NCI-H128 (cell line): ENCODE data around the gene CCDC92.

Source experiments
- DNase-seq: peaks from one replicate; lab custom pipeline; 2025; ENCODE audit not compliant: unreplicated experiment; lab: John Stamatoyannopoulos, UW

CCDC92 gene

DNA sequence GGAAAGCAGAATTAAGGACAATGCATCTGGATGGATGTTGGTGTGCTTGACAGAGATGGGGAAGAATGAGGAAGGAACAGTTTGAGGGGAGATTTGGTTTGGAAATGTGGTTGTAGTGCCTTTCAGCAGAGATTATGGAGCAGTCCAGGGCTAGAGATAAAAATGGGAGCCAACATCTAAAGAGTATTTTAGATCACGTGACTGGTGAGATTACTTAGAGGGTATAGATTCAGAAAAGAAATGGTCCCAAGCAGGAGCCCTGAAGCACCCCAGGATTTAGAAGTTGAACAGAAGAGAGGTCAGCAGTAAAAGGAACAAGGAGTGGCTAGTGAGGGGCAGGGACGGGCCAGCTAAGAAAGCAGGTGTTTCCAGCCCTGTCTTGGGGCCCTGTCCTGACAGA is 30.0 kb upstream of the CCDC92 start:
- DNase-seq = no peak

DNA sequence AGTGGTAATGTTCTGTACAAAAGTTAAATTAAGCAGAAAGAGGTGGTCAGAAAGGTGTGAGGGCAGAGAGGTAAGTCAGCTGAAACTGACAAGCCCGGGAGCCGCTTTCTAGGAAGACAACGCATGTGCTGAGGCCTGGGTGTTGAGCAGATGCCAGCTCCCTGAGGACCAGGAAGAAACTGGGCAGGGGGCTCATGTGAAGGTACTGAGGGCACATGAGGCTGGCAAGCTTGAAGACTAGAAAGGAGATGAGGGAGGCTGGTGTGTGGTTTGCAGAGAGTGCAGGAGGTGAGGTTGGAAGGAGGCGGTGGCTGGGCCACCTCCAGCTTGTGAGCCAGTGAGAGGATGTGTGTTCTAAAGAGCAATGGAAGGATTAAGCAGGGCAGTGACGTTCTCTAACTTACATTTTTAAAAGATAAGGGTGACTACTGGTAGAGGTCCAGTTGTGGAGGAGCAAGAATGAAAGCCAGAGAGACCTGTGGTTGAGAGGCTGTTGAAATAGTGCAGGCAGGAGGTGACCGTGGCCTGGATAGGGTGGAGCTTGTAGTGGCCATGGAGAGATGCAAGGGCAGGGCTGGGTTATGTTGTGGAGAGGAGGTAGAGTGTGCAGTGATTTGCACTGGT is 29.5 kb upstream of the CCDC92 start:
- no peak for DNase-seq

DNA sequence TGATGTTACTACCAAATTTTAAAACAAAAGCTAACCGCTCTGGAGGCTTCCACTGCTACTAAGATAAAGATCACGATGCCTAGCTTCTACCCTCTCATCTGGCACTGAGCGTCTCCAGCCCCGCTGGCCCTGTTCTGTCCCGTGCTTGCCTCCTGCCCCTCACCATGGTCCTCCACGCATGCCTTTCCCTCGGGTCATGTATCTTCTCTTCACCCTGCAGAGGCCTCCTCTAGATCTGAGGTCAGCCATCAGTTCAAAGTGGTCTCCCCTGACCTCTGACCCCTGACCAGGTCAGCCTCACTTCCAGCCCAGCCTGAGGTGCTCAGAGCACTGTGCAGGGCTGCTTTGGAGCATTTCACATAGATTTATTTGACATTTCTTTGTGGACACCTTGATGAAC is 28.7 kb upstream of the CCDC92 start:
- DNase-seq = no peak

DNA sequence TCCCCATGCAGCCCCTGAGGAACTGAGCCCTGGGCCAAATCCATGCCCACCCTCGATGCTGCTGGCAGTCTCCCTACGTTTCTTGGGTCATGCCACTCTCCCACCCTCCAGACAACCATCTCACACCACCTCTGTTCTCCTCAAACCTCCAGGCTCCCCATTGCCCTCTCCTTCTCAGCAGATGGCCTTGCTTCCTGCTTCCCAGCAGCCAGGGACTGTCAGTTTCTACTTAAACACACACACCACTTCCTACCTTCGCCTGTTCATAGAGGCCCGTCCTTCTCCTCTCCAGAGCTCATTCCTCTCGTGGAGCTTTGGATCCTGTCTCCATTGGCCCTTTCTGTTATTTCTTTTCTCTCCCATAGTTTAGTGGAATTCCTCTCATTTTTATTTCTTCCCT is 27.5 kb upstream of the CCDC92 start:
- DNase-seq = no peak

DNA sequence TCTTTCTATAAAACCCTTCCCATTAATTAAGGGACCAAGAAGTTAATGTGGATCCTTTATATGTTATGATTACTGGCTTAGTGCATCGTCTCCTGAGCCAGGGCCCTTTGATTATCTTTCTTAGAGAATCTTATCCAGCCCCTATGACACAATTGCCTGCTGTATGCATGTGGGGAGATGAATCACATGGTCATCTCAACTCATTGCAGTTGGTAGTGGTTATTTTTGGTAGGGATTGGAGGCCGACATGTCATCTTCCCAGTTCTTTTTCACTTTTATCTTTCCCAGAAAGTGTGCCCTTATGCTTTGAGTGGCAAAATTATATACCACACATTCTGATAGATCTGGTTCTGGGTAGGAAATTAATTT is 26.3 kb upstream of the CCDC92 start:
- no peak for DNase-seq

DNA sequence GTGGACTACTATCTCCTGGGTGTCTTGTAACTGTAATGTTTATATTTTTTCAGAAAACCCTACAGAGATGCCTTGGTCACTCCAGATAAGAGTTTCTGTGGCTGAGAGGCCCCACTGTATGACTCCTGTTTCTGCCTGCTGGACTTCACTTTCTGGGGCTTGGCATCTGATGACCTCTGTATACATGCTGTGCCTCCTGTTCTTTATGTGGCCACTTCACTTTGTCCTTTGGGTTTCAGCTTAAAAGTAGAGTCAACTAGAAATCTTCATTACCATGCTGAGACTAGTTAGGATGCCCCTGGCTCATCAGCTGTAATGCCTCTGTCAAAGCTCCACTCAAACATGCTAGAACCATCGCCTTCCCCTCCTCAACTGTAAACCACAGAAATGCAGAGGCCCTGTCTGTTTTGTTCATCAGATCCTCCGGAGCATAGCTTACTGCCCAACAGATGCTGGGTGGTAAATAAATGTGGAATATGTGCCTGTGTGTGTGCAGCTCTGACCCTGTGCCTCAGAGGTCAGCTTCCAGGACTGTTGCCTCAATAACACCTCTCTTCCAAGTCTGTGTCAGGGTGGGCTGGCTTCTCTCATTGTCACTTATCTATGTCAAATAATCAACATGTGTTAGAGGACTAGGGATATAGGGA is 25.8 kb upstream of the CCDC92 start:
- DNase-seq = no peak

DNA sequence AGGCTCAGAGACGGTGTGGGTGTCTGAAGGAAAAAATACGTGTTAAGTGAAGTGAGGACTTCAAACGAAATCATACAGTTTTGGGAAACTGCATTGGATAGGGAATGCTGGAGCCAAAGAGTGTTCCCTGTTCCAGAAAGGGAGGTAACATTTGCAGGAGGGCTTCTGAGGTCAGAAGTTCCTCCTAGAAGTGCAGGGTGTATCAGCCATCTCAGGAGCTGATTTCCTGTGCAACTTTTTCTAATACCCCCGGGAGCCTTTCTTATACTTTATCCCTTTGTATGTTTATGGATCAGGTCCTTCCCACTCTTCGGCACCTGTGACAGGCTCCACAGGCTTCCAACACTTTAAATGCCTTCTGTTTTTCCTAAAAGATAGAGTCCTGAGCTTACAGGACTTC is 25.3 kb upstream of the CCDC92 start:
- DNase-seq = no peak

DNA sequence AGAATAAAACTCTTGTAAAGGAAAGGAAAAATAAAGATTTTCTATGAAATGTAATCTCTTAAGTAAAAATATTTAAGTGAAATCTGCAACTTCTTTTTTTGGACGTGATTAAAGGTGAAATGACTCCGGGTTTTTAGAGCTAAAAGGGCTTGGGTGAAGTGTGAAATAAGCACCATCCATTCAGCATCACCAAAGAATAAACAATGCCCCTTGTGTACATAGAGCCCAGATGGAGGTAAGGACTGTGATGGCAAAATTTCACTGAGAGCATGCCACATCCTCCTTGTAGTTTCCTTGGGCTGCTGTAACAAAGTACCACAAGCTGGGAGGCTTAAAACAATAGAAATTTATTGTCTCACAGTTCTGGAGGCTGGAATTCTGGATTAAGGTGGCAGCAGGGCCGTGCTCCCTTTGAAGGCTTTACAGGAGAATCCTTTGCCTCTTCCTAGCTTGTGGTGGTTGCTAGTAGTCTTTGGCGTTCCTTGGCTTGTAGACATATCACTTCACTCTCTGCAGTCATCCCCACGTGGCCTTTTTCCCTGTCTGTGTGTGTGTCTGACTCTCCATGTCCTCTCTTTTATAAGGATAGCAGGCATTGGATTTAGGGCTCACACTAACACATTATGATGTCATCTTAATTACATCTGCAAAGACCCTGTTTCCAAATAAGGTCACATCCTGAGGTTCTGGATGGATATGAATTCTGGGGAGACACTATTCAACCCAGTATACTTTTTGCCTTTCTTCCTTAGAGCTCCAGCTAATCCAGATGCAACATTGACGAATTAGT is 24.6 kb upstream of the CCDC92 start:
- DNase-seq = no peak

DNA sequence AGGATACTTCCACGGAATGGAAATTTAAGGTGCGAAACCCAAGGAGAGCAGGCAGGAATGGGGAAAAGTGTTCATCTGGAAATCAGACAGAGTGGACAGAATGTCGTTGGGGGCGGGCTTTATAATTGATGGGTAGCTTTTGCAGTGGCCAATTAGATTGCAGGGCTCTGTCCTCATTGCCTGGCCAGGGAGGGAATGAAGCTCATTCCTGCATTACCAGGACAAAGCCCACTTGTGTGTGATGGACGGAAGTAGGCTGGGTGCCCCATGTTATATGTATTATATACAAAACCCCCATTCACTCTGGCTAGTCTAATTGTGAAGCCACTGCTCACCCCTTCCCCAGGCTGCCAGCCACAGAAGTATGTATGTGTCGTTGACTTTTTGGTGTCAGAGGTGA is 23.9 kb upstream of the CCDC92 start:
- DNase-seq = no peak

DNA sequence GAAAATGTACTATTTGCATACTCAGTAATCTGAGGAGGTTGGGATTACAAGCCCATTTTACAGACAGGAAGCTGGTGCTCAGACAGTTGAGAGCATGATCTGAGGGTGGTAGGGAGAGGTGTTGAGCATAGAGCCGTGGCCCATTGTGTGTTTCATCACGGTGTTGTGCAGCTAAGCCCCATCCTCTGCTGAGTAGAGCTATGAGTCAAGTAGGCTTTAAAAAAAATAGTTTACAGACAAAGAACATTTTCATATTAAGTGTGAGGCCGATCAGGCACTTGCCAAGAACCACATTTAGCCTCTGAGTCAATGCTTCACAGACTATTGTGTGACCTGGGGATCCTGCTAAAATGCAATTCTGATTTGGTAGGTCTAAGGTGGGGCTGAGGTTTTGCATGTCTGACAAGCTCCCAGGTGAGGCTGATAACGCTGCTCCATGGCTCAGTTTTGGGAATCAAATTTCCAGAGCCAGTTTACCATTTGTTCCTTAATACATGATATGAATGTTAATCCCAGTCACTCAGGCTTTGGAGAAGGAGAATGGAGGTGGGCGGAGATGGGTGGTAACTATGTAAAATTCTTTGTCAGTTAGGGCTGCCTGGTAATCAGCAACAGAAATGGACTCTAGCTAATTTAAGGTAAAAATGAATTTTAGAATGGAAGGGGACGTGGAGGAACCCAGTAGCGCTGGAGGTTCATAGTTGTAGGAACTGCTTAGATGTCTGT is 22.6 kb upstream of the CCDC92 start:
- no peak for DNase-seq

DNA sequence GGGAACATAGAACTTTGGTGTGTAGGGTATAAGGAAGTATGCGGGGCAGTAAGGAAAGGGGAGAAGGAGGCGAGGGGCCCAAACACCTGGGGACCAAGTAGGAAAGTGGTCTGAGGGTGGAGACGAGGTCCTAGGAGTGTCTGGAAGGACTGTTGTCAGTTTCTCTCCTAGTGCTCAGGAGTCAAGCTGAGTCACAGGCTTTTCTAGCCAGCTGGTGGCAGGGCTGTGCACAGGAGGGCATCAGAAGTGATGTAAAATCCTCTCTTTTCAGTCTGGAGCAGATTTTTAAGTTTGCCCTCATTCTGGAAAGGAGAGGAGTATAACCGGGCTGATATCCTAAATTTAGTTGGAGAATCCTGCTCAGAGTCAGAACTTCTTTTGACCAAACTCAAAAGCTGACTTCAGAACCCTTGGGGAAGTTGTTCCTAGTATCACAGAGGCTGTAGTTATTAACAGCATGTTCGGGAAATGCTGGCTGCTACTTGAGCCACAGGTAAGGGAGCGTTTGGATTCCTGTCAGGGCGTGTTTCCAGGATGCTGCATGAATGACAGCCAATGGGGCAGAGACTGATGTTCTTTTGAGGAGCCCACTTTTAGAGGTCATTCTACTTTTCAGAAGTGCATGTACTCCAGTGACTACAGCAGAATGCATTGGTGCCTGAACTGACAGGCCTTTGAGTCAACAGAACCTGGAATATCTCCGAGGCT is 19.6 kb upstream of the CCDC92 start:
- no peak for DNase-seq

DNA sequence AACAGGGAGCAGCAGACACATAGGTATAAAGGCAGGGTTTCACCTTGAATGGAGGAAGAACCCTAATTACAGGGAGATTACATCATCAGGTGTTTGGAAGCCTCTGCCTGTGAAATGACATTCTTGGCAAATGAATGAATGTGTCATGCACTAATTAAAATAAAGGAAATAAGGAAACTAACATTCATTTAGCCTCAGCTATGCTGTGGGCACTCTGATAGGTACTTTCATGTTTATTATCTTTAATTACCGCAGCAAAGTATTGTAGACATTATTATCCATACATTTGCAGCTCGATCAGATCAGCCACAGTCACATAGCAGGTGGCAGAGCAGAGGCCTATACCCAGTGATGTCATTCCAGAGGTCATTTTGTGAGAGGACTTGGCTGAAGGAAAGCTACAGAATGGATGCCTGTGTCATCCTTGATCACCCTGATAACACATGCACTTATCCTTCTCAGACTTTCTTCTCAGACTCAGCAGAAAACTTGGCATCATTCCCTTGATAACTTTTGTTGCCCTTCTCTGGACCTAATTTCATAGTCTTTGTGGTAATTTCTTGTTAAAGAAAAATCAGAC is 18.8 kb upstream of the CCDC92 start:
- no peak for DNase-seq

DNA sequence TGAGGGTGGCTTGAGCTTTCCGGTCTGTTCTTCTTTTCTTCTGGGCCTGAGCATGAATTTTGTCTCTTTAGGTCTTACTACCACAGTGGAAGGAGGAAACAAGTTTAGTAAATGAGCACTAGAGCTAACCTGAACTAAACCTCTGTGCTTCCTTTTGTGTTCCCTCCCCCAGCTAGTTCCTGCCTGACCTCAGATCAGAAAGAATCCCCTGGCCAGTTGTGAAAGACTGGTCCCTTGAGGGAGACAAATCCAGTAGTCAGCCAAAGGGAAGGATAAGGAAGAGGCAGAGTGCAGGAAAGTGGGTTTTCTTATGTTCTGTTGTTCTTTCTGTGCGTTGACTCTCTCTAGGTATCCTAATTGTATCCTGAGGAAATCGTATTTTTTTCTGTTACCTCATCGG is 17.9 kb upstream of the CCDC92 start:
- DNase-seq = no peak

DNA sequence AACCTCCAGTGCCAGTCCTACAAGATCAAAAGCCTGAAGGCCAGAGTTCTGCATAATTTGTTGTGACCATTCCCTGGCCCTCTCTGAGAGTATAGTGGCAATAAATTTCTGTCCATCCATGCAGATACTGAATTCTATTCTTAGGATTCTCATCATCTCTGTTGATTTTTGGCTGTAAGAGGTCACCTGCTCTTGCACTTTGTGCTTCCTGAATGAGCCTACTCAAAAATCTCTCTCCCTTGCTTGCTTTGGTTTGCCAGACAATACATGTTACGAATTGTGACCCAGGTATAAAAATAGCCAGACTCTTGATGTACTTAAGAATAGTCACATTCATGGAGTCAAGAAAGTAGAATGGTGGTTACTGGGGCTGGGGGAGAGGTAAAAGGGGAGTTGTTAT is 17.1 kb upstream of the CCDC92 start:
- no peak for DNase-seq

DNA sequence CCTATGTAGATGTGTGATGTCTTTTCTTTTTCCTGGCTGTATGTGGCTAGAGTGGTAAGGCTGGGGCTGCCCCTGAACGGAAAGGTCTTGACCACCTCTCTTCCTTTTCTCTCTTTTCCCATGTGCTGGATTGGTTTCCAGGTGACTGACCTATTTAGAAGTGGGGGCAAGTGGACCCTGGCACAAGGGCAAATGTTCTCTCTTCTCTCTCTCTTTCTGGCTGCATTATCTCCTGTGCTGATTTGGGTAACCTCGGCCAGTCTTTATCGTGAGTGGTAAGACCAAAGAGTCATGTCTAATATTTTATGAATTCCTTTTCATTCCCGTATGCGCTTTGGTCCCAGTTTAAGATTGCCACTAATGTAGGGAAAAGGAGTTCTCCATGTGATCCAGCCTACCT is 16.5 kb upstream of the CCDC92 start:
- no peak for DNase-seq

DNA sequence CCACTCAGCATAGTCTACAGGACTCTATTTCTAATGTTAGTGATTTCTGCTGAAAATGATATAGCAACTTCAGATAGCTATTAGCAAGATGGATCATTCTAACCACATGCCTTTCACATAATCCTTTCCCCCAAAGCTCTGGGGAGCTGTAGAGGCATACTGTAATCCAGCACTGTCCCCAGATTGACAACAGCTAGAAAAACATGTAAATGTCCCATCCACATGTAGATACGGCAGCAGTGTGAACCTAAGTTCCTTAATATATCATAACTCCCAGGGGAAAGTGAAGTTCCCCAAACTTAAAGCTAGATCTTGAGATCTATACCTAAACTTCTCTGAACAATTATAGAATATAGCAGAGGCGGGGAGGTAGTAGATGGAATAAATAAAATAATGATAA is 14.4 kb upstream of the CCDC92 start:
- no peak for DNase-seq

DNA sequence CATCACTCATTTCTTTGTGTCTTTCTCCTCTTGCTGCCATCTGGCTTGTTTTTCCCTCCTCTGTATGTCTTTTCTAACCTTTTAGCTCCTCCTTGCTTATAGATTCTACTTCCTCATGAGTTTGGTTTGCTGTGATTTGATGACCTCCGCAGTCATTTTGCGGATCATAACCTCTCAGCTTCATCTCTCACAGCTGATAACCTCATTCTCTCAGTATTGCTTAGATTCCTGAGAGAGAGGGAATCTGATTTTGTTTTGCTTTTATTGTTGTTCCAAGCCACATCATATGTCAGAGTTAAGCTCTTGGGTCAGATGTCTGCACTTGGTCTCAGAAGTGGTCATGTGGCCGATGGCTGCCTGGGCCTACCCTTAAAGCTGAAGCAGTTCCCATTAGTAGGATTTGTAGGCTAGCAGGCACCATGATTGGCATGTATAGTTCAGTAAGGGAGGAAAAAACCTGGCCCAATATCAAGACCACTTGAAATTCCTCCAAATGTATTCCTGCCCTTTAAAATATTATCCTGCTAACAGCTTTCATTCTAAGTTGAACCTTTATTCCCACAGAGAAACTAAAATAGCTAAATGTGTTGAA is 13.8 kb upstream of the CCDC92 start:
- DNase-seq = no peak

DNA sequence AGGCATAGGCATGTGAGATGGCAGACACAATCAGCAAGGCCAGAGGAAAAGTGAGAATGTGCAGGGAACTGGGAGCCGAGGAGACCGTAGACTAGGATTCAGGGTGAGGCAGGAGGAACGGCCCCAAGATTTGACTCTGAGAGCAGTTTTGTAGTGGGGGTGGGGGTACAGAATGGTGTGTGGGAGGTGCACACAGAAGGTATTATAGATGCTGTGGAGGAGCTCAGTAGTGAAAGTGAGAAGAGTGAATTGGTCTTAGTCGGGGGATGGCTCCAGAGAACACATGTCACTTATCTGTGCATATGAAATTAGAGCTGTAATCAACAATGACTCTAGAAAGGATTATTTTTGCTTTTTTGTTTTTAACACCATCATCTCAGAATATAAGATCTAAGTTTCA is 12.3 kb upstream of the CCDC92 start:
- no peak for DNase-seq

DNA sequence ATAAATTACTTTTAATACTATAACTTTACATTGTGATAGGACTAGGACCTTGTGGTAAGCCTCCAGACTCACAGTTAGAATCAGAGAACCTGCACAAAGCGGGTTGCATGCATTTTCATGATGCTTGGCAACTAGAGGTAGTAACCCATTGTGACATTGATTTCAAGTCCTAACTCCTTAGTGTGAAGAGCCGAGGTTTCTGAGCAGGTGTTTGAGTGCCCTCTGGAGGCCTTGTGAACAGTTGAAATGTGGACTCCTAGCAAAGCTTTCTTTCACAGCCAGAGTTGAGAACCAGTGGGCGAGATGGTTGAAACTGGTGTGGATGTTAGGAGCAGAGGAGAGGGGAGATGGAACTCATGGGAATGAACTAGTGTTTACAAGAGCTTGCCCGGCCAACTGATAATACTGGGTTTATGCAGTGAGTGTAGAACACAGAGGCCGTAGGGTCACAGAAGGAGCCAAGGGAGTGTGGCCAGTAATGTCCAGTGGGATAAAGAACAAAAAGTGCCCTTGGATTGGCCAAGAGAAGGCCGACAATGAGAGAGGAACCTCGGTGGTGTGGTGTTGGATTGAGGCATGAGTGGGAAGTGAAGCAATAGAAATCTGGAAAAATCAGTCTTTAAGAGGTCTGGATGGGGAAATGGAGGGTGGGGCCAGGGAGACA is 11.3 kb upstream of the CCDC92 start:
- DNase-seq = peak; percentile 32

DNA sequence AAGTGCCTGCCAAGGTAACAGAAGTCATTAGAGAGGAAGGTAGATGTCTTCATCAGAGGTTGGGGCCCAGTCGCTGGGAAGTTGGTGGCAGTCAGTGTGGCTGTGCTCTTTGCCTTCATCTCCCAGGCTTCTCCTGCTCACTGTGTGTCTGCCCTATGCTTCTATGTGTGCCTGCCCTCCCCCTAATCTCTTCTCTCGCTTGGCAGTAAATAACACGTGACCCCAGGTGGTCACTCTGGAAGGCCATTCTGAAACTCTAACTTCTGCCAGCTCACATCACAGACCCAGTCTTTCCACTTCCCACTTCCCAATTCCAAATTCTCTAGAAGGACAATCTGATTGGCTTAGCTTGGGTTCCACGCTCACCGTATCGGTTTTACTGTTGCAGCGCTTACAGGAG is 9.6 kb upstream of the CCDC92 start:
- DNase-seq = no peak
